Stimulated activated CD8-positive, alpha-beta memory T cell treated with anti-CD3 and anti-CD28 coated beads, Interleukin-7, amount 100 ng/mL, for 1 hour (primary cell): Measurements from ENCODE around the gene WASF2.
"Not testable (repeated sequence)": the region's sequence is repeated elsewhere in the genome, so short reads cannot be mapped to it uniquely, and the experiment has no call there.

ENCODE experiments used
- DNase-seq, 2 donors: peaks; one replicate each; pipeline ENCODE4 v3.0.0-alpha.2; 2020; ENCODE audit warnings: low read depth in 2 of 2

Gene WASF2

GRCh38 chr1:27418326-27419185 lies 71.4 kb downstream of the WASF2 start:
- DNase-seq: no peak

GRCh38 chr1:27417713-27418112 lies 72.3 kb downstream of the WASF2 start:
- DNase-seq: no peak

DNA sequence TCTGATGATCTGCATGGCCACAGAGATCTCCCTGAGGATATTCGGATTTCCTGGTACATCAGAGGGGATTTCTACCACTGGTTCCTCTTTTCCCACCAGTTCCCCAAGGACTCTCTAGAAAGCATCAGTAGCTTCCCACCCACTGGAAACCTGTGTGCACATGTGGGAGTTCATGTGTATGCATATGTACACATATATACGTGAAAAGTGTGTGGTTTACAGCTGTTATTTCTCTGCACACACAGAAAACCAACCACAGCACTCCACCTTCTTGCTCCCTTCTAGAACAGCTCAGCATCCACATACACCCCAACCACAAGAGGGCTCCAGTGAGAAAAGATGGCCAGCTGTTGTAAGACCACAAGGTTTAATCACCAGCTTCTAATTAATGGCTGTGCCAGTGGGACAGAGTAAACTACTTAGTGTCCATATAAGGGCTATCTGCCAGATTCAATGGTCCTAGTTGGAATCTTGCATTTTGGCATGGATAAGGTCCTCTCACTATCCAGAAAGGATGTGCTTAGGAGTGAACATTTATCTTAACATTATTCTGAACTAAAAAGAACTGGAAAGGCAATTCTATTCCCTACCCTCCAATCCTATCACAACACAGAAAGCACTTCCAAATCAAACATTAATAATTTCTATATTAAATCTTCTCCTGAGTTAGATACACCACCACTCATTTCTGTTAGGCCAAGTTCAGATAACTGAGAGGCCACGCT lies 73.4 kb downstream of the WASF2 start:
- no peak for DNase-seq

- no peak for DNase-seq
Measured at GRCh38 chr1:27414091-27414490, 75.9 kb downstream of the WASF2 start.

DNA sequence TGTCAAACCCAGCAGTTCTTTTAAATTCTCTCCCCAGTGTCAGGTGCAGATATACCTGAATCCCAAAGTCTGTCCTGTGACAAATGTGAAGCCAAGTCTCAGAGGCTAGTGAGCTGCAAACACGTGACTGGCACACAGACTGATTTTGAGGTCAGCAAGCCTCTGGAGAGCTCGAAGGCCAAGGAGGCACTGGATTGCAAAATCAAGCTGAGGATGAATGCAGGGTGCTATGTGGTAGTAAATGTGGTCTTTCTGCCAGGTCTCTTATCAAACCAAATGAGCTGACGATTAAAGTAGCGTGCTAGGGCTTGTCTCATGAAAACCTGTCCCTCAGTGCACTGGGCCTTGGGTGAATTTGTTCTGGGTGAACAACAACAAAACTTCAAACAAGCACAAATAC lies 77.0 kb downstream of the WASF2 start:
- no peak for DNase-seq

DNA sequence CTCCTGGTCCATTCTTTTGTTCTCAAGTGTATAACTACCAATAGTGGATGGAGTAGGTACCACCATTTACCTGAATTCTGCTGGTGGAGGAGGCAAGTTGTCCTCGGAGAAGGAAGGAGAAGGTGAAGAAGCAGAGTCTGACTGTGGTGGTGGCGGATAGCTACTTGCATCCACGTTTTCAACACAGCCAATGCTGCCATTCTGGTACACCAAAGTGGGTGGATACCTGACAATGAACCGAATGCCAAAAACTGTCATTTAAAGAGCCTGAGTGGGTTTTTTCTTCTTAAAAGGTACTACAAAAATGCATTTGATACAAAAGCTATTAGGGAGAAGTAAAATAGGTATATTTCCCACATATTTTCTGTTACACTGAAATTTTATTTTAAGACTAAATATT lies 77.5 kb downstream of the WASF2 start:
- DNase-seq: no peak

DNA sequence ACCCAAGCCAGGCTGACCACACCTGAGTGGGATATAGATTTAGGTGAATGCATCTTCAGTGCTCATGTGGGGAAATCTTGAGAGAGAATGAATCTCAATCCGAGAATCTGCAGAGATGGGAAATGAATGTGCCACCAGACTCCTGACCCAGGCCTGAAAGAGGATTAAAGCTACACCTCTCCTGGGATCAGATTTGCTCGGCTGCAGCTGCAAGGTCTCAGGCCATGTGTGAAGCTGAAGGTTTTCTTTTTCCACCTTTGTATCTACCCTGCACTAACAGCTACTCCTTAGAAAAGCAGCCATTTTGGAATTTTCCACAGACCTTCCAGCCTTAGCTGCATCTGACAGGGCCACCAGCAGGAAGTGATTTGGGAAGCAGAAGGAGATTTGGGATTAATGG lies 79.3 kb downstream of the WASF2 start:
- DNase-seq: no peak

GRCh38 chr1:27409669-27410068 lies 80.3 kb downstream of the WASF2 start:
- DNase-seq: no peak

DNA sequence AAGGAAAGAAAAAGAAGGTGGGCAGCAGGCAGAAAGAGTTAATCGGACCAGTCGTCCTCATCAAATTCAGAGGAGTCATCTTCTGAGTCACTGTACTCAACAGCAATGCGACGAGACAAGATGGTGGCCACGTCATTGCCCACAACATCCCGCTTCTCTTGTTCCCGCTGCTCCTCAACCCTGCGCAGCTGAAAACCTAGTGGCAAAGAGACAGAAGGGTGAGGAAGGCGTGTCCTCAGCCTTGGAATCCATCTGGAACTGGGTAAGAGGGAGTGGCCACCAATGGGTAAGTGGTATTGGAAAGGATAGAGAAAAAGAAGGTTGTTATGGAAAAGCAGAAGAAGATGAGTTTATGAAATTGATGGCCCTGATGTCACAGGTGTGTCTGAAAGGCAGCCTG lies 81.8 kb downstream of the WASF2 start:
- DNase-seq: no peak

DNA sequence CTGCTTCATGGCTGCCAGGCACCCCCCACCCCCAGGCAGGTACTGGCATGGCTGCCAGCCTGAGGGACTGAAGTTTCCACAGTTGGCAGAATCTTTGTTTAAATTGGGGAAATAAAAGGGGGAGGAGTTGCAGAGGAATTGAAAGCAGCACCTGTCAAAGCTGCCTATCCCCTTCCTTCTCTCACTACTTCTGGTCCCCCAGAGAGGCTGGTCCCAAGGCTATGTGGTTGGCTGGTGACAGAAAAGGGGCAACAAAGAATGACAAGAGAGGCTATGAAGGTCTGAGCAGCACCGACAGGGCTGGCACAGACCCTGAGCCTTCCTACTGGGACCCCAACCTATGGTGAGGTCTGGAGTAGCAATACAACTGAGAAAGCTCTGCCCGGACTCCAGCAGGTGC lies 83.2 kb downstream of the WASF2 start:
- not testable (repeated sequence) for DNase-seq

GRCh38 chr1:27406362-27406680 lies 83.6 kb downstream of the WASF2 start:
- no peak for DNase-seq

DNA sequence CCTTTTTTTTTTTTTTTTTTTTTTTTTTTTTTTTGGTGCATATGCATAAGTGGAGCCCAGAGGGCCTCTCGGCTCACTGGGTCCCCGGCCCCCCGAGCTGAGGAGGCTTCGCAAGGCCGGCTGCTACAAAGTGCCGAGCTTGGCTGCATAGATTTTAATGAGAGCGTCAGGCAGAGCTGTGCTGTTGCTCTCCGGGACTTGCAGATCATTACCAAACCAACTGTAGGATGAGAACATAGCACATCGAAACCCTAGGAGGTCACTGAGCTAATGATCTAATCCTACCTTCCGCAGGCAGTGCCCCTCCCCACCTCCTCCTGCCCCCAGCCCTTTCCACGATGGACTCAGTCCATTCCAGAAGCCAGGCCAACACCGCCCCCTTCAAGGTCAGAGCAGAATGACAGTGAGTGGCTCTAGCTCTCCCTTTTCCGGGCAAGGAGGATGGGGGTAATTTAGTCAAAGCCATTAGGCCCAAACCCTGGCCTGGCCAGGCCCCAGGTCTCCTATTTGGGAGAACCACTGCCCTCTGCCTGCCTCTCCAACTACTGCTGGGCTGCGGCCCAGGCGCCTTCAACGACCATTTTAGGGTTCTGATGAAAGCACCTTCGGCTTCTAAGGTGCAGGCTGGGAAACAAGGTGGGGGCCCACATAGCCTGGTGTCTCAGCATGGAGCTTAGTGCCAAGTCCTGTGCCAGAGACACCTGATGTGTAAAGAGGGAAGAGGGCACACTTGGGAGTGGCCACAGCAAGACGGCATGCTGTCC lies 84.2 kb downstream of the WASF2 start:
- not testable (repeated sequence) for DNase-seq

- DNase-seq: no peak
Measured at GRCh38 chr1:27405074-27405473, 84.9 kb downstream of the WASF2 start.

GRCh38 chr1:27403931-27404330 lies 86.0 kb downstream of the WASF2 start:
- no peak for DNase-seq

GRCh38 chr1:27403065-27403726 lies 86.8 kb downstream of the WASF2 start:
- no peak for DNase-seq

DNA sequence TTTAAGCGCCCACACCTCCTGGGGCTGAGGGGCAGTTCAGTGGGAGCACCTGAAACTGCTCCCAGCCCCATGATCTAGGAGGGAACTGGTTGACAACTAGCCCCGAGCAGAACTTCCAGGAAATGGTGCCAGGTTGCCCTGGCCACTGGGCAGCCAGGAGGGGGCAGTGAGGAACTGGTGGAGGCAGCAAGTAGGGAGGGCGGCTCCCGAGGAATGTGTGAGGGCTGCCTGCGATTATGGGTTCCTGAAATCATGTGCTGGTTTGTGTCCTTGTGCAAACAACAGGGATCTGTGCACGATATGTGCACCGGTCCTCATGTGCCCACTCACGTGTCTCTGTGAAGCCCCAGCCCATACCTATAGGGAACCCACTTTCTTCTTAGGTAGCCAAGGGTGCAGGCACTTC lies 87.6 kb downstream of the WASF2 start:
- no peak for DNase-seq

DNA sequence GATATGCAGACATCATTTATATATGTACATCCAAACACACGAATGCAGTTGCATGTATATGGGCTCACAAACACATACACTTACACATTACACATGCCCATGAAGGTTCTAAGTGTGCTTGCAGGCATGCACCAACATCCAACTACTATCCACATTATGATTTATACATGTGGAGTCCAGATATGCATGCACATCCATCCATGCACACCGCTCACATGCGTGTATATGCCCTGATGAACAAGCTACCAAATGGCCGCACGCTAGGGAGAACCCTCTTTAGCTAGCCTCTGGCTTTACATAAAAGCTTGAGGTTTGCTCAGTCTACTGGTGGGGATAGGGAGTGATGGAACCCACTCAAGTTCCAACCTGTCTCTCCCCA lies 89.0 kb downstream of the WASF2 start:
- no peak for DNase-seq

GRCh38 chr1:27400082-27400962 lies 89.6 kb downstream of the WASF2 start:
- DNase-seq: no peak

DNA sequence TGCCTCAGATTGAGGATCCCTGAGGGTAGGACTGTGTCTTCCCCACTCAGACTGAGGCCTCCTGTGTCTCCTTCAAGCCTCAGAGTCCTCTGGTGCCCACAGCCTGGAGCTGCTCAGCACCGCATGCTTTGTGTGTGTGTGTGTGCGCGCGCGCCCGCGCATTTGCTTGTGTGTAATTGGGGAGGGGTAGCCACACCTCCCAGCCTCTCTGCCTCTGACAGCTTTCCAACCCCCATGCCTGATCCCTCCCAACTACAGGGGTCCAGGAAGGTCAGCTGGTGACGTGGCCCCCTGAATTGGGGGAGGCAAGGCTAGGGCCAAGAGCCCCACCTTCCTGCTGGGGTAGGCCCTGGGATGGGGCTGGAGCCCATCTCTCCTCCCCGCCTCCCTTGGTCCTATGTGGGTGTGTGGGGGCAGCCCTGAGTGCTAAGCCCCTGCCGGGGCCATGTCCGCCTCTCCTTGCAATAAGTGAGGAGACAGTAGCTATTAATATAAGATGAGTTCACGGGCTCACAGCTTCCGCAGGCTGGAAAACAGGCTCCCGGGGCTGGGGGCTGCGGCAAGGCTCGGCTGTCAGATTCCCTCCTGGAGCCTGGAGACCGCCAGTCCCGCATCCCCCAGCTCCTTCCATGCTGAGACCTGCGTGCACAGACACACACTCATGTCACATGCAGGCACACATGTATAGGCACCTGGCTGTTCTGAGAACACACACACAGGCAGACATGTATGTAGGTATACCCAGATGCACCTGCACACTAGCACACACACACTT lies 90.5 kb downstream of the WASF2 start:
- no peak for DNase-seq

DNA sequence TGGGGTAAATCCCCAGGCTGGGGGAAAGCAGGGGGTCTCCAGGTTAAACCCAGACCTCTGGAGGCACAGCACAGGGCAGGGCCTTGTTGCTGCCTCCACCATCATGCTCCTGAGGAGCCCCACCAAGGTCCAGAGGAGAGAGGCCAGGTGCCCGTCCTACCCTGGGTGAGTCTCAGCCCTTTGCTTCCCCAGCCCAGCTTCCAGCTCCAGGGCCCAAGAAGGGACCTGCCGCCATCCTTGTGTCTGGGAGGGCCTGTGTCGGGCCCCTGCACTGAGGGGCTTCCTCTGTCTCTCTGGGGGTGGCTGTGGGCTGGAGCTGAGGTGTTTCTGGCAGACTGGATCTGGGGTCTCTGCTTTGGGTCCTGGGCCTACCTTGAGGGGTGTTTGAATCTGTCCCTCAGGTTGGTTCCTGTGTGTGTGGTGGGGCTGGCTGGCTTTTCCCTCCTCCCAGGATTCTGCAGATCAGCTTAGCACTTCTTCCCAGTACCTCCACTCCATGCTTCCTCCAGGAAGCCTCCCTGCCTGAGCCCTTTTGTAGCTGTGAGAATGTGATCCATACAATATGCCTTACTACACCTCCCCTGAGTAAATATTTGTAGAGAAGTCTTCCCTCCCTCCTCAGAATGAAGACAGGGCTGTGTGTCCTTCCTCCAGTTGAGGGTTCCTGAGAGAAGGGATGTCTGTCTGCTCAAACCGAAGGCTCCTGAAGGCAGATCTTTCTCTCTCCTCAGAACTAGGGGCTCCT lies 91.4 kb downstream of the WASF2 start:
- no peak for DNase-seq
